Stimulated activated CD8-positive, alpha-beta memory T cell treated with anti-CD3 and anti-CD28 coated beads, Interleukin-12 subunit alpha, Interleukin-12 subunit beta, amount 100 ng/mL, for 24 hours (primary cell): ENCODE results near the gene EDNRA.

Experiments
- DNase-seq: peaks from one replicate; pipeline ENCODE4 v3.0.0-alpha.2; 2020; ENCODE audit errors: extremely low read depth

Gene EDNRA

DNA sequence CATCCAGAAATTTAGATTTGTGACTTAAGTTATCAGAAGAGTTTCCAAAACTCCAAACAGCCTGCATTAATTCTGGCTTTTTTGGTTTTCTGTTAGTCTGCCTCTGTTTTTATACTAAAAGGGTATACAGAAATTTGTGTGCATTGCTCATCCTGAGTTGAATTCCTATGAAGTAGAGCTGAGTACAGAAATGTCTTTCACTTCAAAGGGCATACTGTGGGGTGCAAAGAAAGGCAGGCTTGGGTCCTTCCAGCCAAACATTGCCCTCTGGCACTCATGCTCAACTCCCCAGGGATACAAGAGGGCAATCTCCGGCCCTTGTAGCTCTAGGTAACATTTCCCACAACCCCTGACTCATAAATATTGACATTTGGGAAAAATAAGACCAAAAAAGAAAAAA, 108.7 kb downstream of the EDNRA start:
- no peak for DNase-seq

DNA sequence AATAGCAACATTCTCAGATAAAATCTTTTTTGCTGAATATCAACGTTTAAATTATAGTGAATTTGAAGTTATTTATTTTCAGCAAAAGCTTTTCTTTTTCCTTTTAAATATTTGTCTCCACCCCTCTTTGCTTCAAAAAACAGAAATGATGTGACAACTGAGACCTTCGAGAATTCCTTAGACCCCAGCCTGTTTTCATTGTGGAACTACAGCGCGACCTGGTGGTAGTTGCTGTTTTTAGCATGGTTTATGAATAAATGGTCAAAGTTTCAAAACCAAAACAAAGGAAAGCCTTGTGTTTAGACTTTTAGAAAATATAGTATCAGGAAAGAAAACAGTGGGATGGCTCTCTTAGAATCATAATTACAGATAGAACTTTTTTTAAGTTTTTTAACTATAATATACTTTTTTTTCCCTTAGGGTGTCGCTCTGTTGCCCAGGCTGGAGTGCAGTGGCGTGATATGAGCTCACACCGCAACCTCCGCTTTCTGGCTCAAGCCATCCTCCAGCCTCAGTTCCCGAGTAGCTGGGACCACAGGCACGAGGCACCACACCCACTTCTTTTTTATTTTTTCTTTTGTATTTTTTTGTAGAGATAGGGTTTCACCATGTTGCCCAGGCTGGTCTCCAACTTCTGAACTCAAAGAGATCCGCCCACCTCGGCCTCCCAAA, 109.5 kb downstream of the EDNRA start:
- no peak for DNase-seq

DNA sequence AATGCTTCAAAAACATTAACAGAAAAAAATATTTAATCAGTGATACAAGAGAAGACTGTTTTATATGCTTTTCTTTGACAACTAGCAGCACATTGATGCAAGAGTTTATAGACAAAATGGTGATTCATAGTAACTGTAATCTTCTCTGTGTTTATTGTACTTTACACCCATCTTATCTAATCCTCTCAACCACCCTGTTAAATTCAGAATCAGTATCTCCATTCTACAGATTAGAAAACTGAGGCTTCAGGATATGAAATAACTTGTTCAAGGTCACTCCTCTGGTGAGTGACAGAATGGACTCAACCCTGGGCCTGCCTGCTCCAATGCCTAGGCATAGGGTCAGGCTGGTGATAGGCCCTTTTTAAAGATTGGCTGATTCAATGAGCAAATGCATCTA, 110.2 kb downstream of the EDNRA start:
- DNase-seq = no peak

DNA sequence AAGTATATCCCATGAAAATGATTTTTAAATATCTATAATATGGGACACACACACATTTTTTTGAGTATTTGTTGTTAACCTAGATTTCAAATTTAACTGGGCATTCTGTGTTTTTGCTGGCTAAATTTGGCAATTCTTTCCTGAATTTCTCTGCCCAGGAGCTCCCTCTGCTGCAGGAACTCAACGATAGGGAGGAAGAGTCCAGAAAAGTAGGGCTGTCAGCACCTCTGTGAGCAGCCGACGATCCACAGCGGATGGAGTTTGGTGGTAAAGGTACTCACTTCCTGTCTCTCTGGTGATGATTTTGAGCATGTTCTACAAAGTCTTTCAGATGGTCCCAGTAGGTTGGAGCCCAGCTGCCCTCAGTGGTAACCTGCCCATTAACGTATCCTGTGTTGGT, 113.2 kb downstream of the EDNRA start:
- no peak for DNase-seq
